PC-9 (cell line): ENCODE measurements around the gene GDPD5. TPM values are rescaled to one million over a fixed set of nuclear protein-coding genes. Genes with fewer than 3 reads are reported as not detected.

ENCODE experiments used
- BruUV-seq: library from RNA; stranded (reverse); fragments of 400-500 nt; replicated peaks from 2 replicates; lab custom pipeline; 2021; lab: Mats Ljungman, UMichigan
- CTCF ChIA-PET: fragments of 300-600 bp; sonication (Branson Sonifier 250); formaldehyde crosslinking; loops from one replicate; lab custom pipeline; 2022; ENCODE audit warnings: antibody characterized with exemption; lab: Charles Lee
- POLR2A ChIA-PET: fragments of 300-600 bp; sonication (Branson Sonifier 250); formaldehyde crosslinking; loops from one replicate; lab custom pipeline; 2022; ENCODE audit warnings: antibody characterized with exemption; ENCODE audit not compliant: unreplicated experiment; lab: Charles Lee
- DNase-seq, 2 experiments: peaks; one replicate each; pipeline versions ENCODE4 v3.0.0 to v3.0.0-alpha.2; 2015 to 2022; ENCODE audit warnings: mixed read lengths in 1 of 2
- H2AFZ ChIP-seq: fragments of 200-600 bp; sonication (generic); 2 replicates; pipeline ENCODE4 v1.8.1; 2017; ENCODE audit warnings: antibody characterized with exemption
- H3F3A ChIP-seq: fragments of 200-600 bp; sonication (generic); 2 replicates; pipeline ENCODE4 v1.8.1; 2017; ENCODE audit warnings: antibody characterized with exemption, mild to moderate bottlenecking, low read depth; ENCODE audit not compliant: insufficient read depth
- H3K27ac ChIP-seq: fragments of 200-600 bp; sonication (generic); 2 replicates; pipeline ENCODE4 v1.6.1; 2016; ENCODE audit warnings: mixed run types
- H3K27me3 ChIP-seq: fragments of 200-600 bp; sonication (generic); 2 replicates; pipeline ENCODE4 v1.6.1; 2016; ENCODE audit warnings: low read depth, mixed run types; ENCODE audit not compliant: insufficient read depth
- H3K36me3 ChIP-seq: fragments of 200-600 bp; sonication (generic); 2 replicates; pipeline ENCODE4 v1.6.1; 2016; ENCODE audit warnings: low read depth, mixed run types
- H3K4me1 ChIP-seq: fragments of 200-600 bp; sonication (generic); replicated peaks from 2 replicates; pipeline ENCODE4 v1.6.1; 2016; ENCODE audit warnings: mixed run types; ENCODE audit not compliant: insufficient read depth
- H3K4me2 ChIP-seq: fragments of 200-600 bp; sonication (generic); 2 replicates; pipeline ENCODE4 v1.6.1; 2017; ENCODE audit warnings: mixed run types
- H3K4me3 ChIP-seq: fragments of 200-600 bp; sonication (generic); 2 replicates; pipeline ENCODE4 v1.6.1; 2016; ENCODE audit warnings: mixed run types
- H3K79me2 ChIP-seq: fragments of 200-600 bp; sonication (generic); 2 replicates; pipeline ENCODE4 v1.6.1; 2017; ENCODE audit warnings: low read depth, mixed run types
- H3K9me2 ChIP-seq: fragments of 200-600 bp; sonication (generic); 2 replicates; pipeline ENCODE4 v1.8.1; 2017; ENCODE audit warnings: mild to moderate bottlenecking; ENCODE audit not compliant: insufficient read depth
- H3K9me3 ChIP-seq: fragments of 200-600 bp; sonication (generic); 2 replicates; pipeline ENCODE4 v1.8.1; 2016; ENCODE audit warnings: low read depth; ENCODE audit not compliant: insufficient read depth
- H4K20me1 ChIP-seq: fragments of 200-600 bp; sonication (generic); 2 replicates; pipeline ENCODE4 v1.8.1; 2017; ENCODE audit not compliant: insufficient read depth
- EZH2 ChIP-seq: fragments of 200-600 bp; sonication (generic); IDR thresholded peaks from 2 replicates; pipeline ENCODE4 v1.8.0; 2017; ENCODE audit warnings: antibody characterized with exemption, low read depth
- intact Hi-C: fragments of 100-400 bp; cut with micrococcal nuclease; formaldehyde crosslinking; loops from one replicate; pipeline ENCODE4 v1.10.0; 2022; ENCODE audit not compliant: unreplicated experiment
- total RNA-seq: library from RNA; stranded (reverse); gene quantifications from 2 replicates; pipeline ENCODE4 v1.2.3, GENCODE V29; 2021
- TF ChIP-seq, protein P1 (sequence below): fragments of 200-600 bp; sonication (generic); conservative IDR thresholded peaks from 2 replicates; pipeline ENCODE4 v1.6.1; 2017; ENCODE audit warnings: mixed run types, antibody characterized with exemption, mild to moderate bottlenecking, moderate library complexity

GDPD5 gene
- total RNA-seq, 1 experiment from 2014 or later: 7.9 TPM

DNA sequence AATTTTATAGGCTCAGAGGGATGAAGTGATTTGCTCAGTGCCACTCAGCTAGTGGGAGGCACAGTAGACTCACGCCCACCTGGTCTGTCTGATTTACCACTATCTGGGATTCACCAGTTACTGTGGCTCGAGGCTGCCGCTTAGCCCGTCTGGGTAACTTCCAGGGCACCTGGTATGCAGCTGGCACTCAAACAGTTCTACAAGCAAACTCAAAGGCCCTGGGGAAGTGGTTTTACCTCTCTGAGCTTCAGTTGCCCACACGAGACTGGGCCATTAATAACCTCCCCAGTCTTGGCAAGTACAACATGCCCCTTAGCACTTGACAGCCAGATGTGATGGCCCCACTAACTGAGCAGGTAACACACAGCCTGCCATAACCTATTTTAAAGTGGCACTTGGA lies 2.6 kb downstream of the GDPD5 start:
- no peak overlapping the region for H3K4me3 ChIP-seq
- CTCF ChIA-PET: interaction anchor here (0.6 kb wide), 1 partner anchor 23 kb away, joined by 4 read pairs; no protein-coding TSS in a partner anchor
- H3K9me3 ChIP-seq: no peaks in the 10 kb centered on the region
- H3K27ac ChIP-seq: no peak overlapping the region
- H2AFZ ChIP-seq: no peak overlapping the region
- DNase-seq: no peak
- no peaks in the 10 kb centered on the region for H3K9me2 ChIP-seq
- POLR2A ChIA-PET: interaction anchor here (0.6 kb wide), 1 partner anchor 23 kb away, joined by 4 read pairs; no protein-coding TSS in a partner anchor
- H3F3A ChIP-seq: no peaks in the 10 kb centered on the region
- no peaks in the 10 kb centered on the region for H3K79me2 ChIP-seq
- no peaks in the 10 kb centered on the region for H3K36me3 ChIP-seq
- H4K20me1 ChIP-seq: no peaks in the 10 kb centered on the region
- TF ChIP-seq, protein P1, sequence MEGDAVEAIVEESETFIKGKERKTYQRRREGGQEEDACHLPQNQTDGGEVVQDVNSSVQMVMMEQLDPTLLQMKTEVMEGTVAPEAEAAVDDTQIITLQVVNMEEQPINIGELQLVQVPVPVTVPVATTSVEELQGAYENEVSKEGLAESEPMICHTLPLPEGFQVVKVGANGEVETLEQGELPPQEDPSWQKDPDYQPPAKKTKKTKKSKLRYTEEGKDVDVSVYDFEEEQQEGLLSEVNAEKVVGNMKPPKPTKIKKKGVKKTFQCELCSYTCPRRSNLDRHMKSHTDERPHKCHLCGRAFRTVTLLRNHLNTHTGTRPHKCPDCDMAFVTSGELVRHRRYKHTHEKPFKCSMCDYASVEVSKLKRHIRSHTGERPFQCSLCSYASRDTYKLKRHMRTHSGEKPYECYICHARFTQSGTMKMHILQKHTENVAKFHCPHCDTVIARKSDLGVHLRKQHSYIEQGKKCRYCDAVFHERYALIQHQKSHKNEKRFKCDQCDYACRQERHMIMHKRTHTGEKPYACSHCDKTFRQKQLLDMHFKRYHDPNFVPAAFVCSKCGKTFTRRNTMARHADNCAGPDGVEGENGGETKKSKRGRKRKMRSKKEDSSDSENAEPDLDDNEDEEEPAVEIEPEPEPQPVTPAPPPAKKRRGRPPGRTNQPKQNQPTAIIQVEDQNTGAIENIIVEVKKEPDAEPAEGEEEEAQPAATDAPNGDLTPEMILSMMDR: no peak
- no peak for TF ChIP-seq EZH2
- H3K4me2 ChIP-seq: no peak overlapping the region
- peaks cover 15% of the 10 kb centered on the region; the same call in 1 of the 2 replicates for H3K27me3 ChIP-seq
- BruUV-seq: no TSS peak
- peaks cover 12% of the 10 kb centered on the region; the same call in 1 of the 2 replicates for H3K4me1 ChIP-seq
- intact Hi-C loops: no loop called here

DNA sequence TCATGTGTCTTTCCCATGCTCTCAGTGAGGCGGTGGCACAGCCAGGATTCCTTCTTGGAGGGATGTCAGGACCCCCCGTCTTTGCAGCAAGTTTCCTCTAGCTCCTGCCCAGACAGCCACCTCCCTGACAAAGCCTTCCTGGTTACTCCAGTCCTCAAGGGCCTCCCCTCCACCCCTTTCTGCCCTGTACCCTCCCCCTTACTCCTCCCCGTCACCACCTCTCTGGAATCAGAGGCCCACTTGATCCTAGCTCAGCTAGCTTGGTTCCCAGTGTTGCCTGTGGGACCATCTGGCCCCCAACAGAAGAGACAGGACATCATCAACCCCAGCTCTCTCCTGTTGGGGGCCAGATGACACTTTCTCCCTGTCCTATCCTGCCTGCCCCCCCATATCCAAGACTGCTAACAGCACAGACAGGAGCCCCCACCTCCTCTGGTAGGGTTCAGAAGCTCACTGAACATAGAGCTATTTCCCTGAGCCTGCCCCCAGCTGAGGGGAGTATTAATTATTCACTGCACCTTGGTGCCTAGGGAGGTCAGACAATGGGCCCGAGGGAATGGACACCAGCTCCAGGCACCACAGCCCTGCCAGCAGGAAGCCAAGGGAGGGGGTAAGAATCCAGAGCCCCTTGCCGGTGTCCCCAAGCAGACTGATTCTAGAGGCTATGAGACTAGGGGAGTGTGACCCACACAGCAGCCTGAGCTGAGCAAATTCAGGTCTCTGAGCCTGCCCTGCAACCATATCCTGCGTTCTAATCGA lies 3.3 kb downstream of the GDPD5 start:
- POLR2A ChIA-PET: no interaction called here
- CTCF ChIA-PET: interaction anchor here (0.5 to 0.6 kb wide), 3 partner anchors 8 to 137 kb away, joined by 4 read pairs; no protein-coding TSS in a partner anchor

GRCh38 chr11:75520688-75521087 lies 5.1 kb downstream of the GDPD5 start:
- no peaks in the 10 kb centered on the region for H3K79me2 ChIP-seq
- POLR2A ChIA-PET: no interaction called here
- no peak overlapping the region for H3K27ac ChIP-seq
- H3F3A ChIP-seq: no peaks in the 10 kb centered on the region
- H3K4me2 ChIP-seq: no peak overlapping the region
- no peak for DNase-seq
- no peaks in the 10 kb centered on the region for H3K36me3 ChIP-seq
- no peaks in the 10 kb centered on the region for H3K9me2 ChIP-seq
- no TSS peak for BruUV-seq
- no peaks in the 10 kb centered on the region for H3K9me3 ChIP-seq
- no peak for TF ChIP-seq EZH2
- TF ChIP-seq, protein P1: no peak
- no peaks in the 10 kb centered on the region for H4K20me1 ChIP-seq
- CTCF ChIA-PET: interaction anchor here (0.6 to 1.1 kb wide), 3 partner anchors 11 to 383 kb away, joined by 3 to 4 read pairs (median 4); no protein-coding TSS in a partner anchor
- peaks cover 8% of the 10 kb centered on the region; the same call in 1 of the 2 replicates for H3K4me1 ChIP-seq
- peaks cover 15% of the 10 kb centered on the region; the same call in 1 of the 2 replicates for H3K27me3 ChIP-seq
- intact Hi-C loops: no loop called here
- H3K4me3 ChIP-seq: no peak overlapping the region
- H2AFZ ChIP-seq: no peak overlapping the region

More for the DNA sequence above, 3.3 kb downstream of the GDPD5 start:
- Histone ChIP-seq H3K9me3 (no peaks in the 10 kb centered on the region), H3K27me3 (peaks cover 15% of the 10 kb centered on the region; the same call in 1 of the 2 replicates), H3K36me3 (no peaks in the 10 kb centered on the region), H3K4me1 (peaks cover 12% of the 10 kb centered on the region; the same call in 1 of the 2 replicates), H3K79me2 (no peaks in the 10 kb centered on the region), H3K9me2 (no peaks in the 10 kb centered on the region), H2AFZ (no peak overlapping the region), H4K20me1 (no peaks in the 10 kb centered on the region), H3F3A (no peaks in the 10 kb centered on the region), H3K27ac (no peak overlapping the region), H3K4me2 (no peak overlapping the region), H3K4me3 (no peak overlapping the region)
- intact Hi-C loops: no loop called here
- DNase-seq: no peak
- no TSS peak for BruUV-seq
- no peak for TF ChIP-seq EZH2
- TF ChIP-seq, protein P1: no peak
